ENCODE results near the gene PDE9A. TPM values are rescaled to one million over a fixed set of nuclear protein-coding genes. Genes with fewer than 3 reads are reported as not detected.

Gene PDE9A
- total RNA-seq, 1 donor from 2014 or later: 27.4 TPM

DNA sequence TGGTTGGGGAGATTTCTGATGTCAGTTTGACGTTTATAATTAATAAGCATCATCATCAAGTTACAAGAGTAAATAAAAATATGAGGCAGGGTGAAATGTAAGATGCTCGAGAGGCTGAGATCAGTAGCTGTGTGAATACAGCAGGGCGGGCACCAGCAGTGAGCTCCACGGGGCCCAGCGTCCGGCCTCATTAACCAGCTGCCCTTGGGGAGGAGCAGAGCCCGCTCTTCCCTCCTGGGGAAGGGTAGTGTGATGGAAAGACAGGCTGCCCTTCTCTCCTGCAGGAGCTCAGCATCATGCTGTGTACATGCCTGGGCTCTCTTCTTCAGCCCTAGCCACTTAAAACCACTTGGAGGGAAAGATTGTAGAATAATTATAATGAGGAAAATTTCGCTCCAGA lies 23.4 kb downstream of the PDE9A start:
- TF ChIP-seq, protein P1, sequence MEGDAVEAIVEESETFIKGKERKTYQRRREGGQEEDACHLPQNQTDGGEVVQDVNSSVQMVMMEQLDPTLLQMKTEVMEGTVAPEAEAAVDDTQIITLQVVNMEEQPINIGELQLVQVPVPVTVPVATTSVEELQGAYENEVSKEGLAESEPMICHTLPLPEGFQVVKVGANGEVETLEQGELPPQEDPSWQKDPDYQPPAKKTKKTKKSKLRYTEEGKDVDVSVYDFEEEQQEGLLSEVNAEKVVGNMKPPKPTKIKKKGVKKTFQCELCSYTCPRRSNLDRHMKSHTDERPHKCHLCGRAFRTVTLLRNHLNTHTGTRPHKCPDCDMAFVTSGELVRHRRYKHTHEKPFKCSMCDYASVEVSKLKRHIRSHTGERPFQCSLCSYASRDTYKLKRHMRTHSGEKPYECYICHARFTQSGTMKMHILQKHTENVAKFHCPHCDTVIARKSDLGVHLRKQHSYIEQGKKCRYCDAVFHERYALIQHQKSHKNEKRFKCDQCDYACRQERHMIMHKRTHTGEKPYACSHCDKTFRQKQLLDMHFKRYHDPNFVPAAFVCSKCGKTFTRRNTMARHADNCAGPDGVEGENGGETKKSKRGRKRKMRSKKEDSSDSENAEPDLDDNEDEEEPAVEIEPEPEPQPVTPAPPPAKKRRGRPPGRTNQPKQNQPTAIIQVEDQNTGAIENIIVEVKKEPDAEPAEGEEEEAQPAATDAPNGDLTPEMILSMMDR (IDR thresholded peaks at IDR 0.05; ENCODE audit: unreplicated experiment): no peak
- Mint-ChIP-seq H3K4me3 (no peak overlapping the region), H3K27me3 (ENCODE audit: low read depth) (no peaks in the 10 kb centered on the region), H3K4me1 (peaks cover 71% of the 10 kb centered on the region), H3K9me3 (no peaks in the 10 kb centered on the region), H3K27ac (no peak overlapping the region), H3K36me3 (peaks cover 8% of the 10 kb centered on the region)
- no peak for DNase-seq (ENCODE audit: low spot score in 2 of 2, unreplicated experiment in 2 of 2)

DNA sequence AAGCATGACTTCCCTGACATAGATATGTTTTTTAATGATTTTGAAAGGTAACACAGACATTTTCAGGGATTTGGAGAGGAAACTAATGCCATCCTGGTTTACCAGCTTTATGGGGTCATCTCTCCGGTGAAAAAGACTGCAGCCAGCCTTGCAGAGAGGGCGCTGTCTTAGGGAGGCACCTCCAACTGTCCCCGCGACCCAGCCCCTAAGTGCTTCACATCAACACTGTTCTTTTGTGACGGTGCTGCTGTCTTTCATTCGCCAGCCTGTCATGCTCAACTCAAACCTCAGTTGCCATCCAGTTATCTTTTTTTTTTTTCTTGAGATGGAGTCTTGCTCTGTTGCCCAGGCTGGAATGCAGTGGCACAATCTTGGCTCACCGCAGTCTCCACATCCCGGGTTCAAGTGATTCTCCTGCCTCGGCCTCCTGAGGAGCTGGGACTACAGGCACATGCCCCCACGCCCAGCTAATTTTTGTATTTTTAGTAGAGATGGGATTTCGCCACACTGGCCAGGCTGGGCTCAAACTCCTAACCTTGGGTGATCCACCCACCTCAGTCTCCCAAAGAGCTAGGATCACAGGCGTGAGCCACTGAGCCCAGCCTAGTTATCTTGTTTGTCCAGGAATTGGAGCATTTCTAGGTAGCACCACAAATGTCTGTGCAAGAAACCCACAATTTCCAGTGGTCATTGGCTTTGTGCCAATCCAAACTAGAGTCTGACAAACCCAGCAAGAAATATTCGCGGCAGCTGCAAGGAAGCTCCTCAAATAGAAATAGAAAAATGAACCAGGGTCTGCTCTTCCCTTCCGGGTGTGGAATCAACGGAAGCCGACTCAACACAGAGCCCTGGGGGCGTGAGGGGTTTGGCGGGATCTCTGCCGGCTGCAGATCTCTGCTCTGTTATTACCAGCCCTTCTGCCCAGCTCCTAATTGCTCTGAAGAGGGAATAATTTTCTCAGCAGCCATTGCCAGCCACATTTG lies 24.2 kb downstream of the PDE9A start:
- Mint-ChIP-seq H3K9me3 (no peaks in the 10 kb centered on the region), H3K36me3 (peaks cover 8% of the 10 kb centered on the region), H3K27me3 (ENCODE audit: low read depth) (no peaks in the 10 kb centered on the region), H3K27ac (peak overlapping the region; percentile 81), H3K4me1 (peaks cover 66% of the 10 kb centered on the region), H3K4me3 (peak overlapping the region; percentile 36)
- TF ChIP-seq, protein P1 (IDR thresholded peaks at IDR 0.05; ENCODE audit: unreplicated experiment): no peak
- no peak for DNase-seq (ENCODE audit: low spot score in 2 of 2, unreplicated experiment in 2 of 2)

DNA sequence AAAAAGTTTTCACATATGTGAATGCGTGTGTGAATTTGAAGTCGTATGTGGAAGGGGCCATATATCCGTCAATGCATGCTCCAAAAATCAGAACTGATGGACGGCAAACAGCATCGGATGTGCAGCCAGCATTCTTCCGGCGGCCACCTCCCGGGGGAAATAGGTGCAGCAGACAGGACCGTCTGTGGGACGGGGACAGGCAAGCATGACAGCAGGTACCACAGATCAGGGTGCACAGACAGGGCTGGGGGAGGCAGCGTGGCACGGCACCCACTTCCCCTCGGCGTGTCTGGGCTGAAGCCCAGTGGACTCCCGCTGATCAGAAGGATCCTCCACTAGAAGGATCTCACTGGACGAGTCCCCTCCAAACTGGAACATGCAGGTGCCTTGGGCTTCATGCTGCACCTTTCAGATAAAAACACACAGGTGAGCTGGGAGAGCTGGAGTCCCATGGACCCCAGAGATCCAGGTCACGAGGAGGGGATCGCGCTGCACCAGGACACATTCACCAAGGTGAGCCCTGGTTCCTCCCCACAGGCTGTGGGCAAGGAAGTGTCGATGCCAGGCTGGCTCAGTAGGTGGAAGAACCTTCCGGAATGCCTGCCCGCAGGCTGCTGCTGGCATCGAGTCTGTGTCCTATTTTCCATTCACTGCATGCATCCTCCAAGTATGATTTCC lies 25.3 kb downstream of the PDE9A start:
- DNase-seq (ENCODE audit: low spot score in 2 of 2, unreplicated experiment in 2 of 2): no peak
- TF ChIP-seq, protein P1 (IDR thresholded peaks at IDR 0.05; ENCODE audit: unreplicated experiment): no peak
- Mint-ChIP-seq H3K9me3 (no peaks in the 10 kb centered on the region), H3K27ac (peak overlapping the region; percentile 81), H3K27me3 (ENCODE audit: low read depth) (no peaks in the 10 kb centered on the region), H3K36me3 (peaks cover 8% of the 10 kb centered on the region), H3K4me3 (peak overlapping the region; percentile 36), H3K4me1 (peaks cover 58% of the 10 kb centered on the region)

DNA sequence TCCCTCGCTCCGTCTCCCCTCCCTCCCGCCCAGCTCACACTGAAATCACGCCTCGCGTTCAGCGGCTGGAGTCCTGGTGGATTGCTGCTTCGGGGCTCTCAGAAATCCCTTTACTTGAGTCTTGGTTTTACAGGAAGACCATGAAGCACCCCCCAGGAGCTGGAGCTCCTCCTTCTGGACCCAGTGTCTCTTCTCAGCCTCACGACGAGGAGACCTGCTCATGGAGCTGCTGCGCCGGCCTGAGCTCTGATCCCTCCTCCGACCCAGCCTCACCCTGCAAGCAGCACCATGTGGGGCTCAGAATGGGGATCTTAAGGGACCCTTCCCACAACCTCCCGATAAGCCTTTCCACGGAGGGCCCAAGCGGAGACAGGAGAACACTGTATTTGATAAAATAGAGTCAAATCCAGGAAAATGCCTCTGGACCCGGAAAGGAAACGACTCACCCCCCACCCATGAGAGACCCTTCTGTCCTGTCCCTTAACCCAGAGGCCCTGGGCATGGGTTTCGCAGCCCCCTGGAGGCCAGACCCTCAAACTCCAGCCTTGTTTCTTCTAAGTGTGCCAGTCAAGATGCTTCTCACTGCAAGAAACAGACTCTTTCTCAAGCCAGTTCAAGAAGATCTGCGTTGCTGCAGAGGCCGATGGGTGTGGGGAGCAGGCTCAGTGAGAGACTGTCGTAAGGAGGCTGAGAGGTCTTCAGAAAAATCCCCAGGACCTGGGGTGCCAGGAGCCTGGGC lies 26.1 kb downstream of the PDE9A start:
- Mint-ChIP-seq H3K9me3 (no peaks in the 10 kb centered on the region), H3K36me3 (peaks cover 11% of the 10 kb centered on the region), H3K4me1 (peaks cover 51% of the 10 kb centered on the region), H3K4me3 (no peak overlapping the region), H3K27ac (no peak overlapping the region), H3K27me3 (ENCODE audit: low read depth) (no peaks in the 10 kb centered on the region)
- DNase-seq (ENCODE audit: low spot score in 2 of 2, unreplicated experiment in 2 of 2): no peak
- TF ChIP-seq, protein P1 (IDR thresholded peaks at IDR 0.05; ENCODE audit: unreplicated experiment): no peak

DNA sequence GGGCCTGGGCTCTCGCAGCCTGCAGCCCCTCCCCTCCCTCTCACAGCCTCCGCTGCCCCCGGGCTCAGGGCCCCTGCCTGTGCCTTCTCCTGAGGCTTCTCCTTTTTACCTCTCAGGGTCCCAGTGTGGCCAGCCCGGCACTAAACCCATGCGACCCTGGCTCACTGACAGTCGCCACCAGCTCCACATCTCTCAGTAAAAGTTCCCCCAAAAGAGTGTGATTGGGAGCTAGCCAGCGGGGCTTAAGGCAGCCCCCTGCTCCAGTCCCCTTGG lies 26.6 kb downstream of the PDE9A start:
- Mint-ChIP-seq H3K36me3 (peaks cover 11% of the 10 kb centered on the region), H3K9me3 (no peaks in the 10 kb centered on the region), H3K27me3 (ENCODE audit: low read depth) (no peaks in the 10 kb centered on the region), H3K27ac (no peak overlapping the region), H3K4me3 (no peak overlapping the region), H3K4me1 (peaks cover 46% of the 10 kb centered on the region)
- TF ChIP-seq, protein P1 (IDR thresholded peaks at IDR 0.05; ENCODE audit: unreplicated experiment): no peak
- no peak for DNase-seq (ENCODE audit: low spot score in 2 of 2, unreplicated experiment in 2 of 2)

Data from mesothelial cell of epicardium (in vitro differentiated cells).